Omental fat pad (tissue), 4 donors: ENCODE data around the gene DENND5A. TPM values are rescaled to one million over a fixed set of nuclear protein-coding genes. Genes with fewer than 3 reads are reported as not detected.
"Not testable (repeated sequence)": the region's sequence is repeated elsewhere in the genome, so short reads cannot be mapped to it uniquely, and the experiment has no call there.

Experiments used
- ATAC-seq: fragments of 150-250 bp; one replicate; pipeline ENCODE4 v1.9.1; 2016; ENCODE audit warnings: mild to moderate bottlenecking, moderate library complexity; ENCODE audit not compliant: low FRiP score
- DNase-seq: peaks from one replicate; pipeline ENCODE4 v3.0.0-alpha.2; 2019; ENCODE audit warnings: low spot score
- total RNA-seq, 4 donors: library from RNA; depleted of rRNA; stranded (reverse); fragments of >200 nt; gene quantifications; one replicate each; pipeline ENCODE4 v1.1.0, GENCODE V29; 2016
- TF ChIP-seq, protein P1 (sequence below), 3 donors: fragments of 450-650 bp; IDR thresholded peaks; one replicate each; pipeline ENCODE4 v1.5.1; 2016 to 2017; ENCODE audit warnings: antibody characterized with exemption in 3 of 3, mild to moderate bottlenecking in 3 of 3, moderate library complexity in 2 of 3

DENND5A gene
- total RNA-seq, 4 donors from 2014 or later = 113 to 163 (median 121) TPM

GRCh38 chr11:9172389-9172788, 92.8 kb downstream of the DENND5A start:
- ATAC-seq (no peak), DNase-seq (no peak)
- TF ChIP-seq, protein P1, sequence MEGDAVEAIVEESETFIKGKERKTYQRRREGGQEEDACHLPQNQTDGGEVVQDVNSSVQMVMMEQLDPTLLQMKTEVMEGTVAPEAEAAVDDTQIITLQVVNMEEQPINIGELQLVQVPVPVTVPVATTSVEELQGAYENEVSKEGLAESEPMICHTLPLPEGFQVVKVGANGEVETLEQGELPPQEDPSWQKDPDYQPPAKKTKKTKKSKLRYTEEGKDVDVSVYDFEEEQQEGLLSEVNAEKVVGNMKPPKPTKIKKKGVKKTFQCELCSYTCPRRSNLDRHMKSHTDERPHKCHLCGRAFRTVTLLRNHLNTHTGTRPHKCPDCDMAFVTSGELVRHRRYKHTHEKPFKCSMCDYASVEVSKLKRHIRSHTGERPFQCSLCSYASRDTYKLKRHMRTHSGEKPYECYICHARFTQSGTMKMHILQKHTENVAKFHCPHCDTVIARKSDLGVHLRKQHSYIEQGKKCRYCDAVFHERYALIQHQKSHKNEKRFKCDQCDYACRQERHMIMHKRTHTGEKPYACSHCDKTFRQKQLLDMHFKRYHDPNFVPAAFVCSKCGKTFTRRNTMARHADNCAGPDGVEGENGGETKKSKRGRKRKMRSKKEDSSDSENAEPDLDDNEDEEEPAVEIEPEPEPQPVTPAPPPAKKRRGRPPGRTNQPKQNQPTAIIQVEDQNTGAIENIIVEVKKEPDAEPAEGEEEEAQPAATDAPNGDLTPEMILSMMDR (IDR thresholded peaks at IDR 0.05) = no peak

DNA sequence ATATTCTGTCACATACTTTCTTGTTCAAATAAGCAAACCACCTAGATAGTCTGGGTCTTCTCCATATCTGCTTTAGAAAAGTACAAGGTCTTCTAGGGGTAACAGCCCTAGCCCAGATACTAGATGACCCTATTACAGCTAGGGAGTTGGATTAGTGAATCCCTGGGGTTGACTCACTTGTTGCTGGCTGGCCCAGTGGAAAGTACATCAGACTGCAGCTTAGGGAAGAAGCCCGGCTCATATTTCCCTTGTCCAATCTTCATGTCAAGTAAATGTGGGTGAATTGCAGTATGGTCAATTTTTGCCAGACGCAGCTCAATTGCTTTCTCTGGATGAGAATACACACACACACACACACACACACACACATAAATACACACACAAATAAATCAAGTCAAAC, 94.7 kb downstream of the DENND5A start:
- ATAC-seq (no peak), DNase-seq (no peak)
- TF ChIP-seq, protein P1 (IDR thresholded peaks at IDR 0.05) = no peak

DNA sequence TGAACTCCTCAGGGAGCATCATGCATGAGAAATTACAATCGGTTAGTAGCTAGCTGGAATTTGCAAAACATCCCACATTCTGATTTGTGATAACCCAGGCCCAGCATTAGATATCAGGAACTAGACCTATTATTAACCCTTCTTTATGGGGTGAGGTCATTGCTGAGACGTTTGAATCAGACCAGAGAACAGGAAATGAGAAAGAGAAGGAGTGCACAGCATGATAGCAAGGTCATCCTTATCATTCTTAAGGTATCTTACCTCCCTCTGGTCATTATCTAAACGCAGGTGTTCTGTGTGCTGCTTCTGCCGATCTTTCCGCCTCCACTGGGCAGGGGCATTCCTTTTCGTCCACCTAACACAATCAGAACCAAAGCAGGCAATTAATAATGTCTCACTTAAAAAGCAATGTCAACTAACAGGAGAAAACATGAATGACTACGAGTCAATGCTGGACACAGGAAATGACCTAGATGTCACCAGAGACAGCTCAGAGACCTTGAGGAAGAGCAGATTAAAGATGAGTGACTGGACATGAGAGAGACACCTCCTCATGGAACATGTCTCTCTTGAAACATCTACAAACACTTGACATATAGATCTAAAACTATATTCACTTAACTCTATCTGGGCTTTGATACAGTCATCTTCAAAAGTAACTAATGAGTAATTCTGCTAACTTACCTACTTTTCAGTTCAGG, 95.4 kb downstream of the DENND5A start:
- TF ChIP-seq, protein P1 (IDR thresholded peaks at IDR 0.05) = no peak
- DNase-seq (no peak), ATAC-seq (no peak)

DNA sequence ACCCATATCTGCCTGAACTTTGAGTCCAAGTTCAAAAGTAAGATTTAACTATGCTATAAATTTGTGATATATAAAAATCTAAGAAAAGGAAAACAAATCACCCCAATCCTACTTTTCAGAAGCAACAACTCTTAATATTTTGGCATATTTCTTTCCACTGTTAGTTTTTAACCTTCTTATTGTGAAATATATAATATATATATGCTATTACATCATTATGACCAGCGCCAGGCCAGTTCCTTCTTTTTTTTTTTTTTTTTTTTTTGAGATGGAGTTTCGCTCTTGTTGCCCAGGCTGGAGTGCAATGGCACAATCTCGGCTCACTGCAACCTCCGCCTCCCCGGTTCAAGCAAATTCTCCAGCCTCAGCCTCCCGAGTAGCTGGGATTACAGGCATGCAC, 103.2 kb downstream of the DENND5A start:
- ATAC-seq = not testable (repeated sequence)

GRCh38 chr11:9160166-9160565, 105.0 kb downstream of the DENND5A start:
- TF ChIP-seq, protein P1 (IDR thresholded peaks at IDR 0.05) = no peak

More for the DNA sequence above, 103.2 kb downstream of the DENND5A start:
- not testable (repeated sequence) for DNase-seq

GRCh38 chr11:9158898-9159391, 106.2 kb downstream of the DENND5A start:
- DNase-seq = no peak

More at GRCh38 chr11:9160166-9160565, 105.0 kb downstream of the DENND5A start:
- no peak for DNase-seq
- no peak for ATAC-seq

GRCh38 chr11:9155930-9156329, 109.2 kb downstream of the DENND5A start:
- no peak for ATAC-seq
- no peak for DNase-seq
- TF ChIP-seq, protein P1 (IDR thresholded peaks at IDR 0.05) = no peak

More at GRCh38 chr11:9158898-9159391, 106.2 kb downstream of the DENND5A start:
- TF ChIP-seq, protein P1 (IDR thresholded peaks at IDR 0.05) = no peak
- no peak for ATAC-seq
